NCI-H82 treated with DMSO at 0.1 percent for 48 hours (cell line): ENCODE measurements around the gene ISCU.

Source experiments
- DNase-seq: peaks from one replicate; lab custom pipeline; 2025; ENCODE audit not compliant: unreplicated experiment; lab: John Stamatoyannopoulos, UW

ISCU gene

DNA sequence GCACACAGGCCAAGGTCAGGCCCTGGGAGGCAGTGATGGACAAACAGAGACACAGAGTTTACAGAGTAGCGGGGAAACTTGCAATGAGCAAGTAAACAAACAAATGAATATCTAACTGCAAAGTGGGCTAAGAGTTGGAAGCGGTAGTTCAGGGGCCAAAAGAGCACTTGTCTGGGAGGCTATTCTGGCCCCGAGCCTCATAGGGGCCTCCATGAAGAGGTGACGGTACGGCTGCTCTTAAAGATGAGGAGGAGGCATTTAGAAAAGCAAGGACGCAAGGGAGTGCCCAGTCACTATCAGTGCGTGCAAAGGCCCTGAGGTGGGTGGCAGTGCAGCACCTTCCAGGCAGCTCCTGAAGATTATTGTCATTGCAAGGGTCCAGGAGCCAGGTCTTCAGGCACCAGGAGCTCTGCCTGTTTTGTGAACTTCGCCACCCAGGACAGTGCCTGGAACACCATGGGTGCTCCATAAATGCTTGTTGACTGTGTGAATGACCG lies 39.9 kb downstream of the ISCU start:
- no peak for DNase-seq

DNA sequence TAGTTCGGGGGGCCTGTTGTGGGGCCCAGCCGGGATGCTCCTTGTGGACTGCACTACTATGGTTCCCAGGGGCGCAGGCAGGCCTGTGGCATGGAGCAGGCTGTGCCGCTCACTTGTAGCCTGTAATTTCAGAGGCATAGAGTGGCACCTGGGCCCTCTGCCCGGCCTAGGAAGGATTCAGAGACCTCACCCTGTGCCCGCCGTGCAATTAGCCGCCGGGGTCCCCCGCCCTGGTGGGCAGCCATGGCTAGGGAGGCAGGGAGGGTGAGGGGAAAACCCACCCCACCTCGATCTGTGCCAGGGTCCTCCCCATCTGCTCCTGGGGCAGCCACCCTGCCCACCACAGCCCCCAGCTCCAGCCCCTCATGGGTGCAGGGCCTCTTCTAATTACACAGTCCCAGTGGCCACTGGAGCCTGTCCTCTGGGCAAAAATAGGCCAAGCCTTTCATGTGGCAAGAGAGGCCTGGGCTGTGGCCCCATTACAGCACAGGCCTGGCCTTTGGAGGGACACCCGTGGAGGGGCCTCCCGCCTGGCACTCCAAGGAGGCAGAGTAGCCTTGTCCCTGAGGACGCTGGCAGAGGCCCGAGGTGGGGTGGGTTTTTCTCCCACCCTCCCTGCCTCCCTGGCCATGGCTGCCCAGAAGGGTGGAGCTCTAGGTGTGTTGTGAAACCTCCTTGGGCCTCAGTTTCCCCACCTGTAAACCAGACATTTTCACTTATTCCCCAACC lies 40.7 kb downstream of the ISCU start:
- no peak for DNase-seq

DNA sequence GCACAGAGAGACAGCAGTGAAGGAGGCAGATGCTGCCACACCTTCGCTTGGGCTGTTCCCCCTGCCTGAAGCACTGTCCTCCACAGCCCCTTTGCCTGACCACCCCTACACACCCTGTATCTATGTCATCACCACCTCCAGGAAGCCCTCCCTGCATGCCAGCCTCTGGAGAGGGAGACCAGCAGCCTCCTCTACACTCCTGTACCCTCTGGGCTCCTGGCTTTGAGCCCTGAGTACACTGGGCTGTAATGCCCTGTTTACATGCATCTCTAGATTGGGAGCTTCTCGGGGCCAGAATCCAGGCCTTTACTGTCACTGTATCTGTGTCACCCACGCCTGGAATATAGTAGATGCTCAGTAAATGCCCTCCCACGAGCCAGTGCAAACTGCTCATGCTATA lies 41.3 kb downstream of the ISCU start:
- no peak for DNase-seq

GRCh38 chr12:108604208-108604941 lies 42.0 kb downstream of the ISCU start:
- DNase-seq, result no peak

- DNase-seq, result no peak
Observed at GRCh38 chr12:108605000-108605689, 42.7 kb downstream of the ISCU start.

- DNase-seq, result no peak
Observed at GRCh38 chr12:108605690-108606406, 43.5 kb downstream of the ISCU start.

- no peak for DNase-seq
Observed at GRCh38 chr12:108606492-108606891, 44.1 kb downstream of the ISCU start.

GRCh38 chr12:108607981-108608600 lies 45.7 kb downstream of the ISCU start:
- no peak for DNase-seq

DNA sequence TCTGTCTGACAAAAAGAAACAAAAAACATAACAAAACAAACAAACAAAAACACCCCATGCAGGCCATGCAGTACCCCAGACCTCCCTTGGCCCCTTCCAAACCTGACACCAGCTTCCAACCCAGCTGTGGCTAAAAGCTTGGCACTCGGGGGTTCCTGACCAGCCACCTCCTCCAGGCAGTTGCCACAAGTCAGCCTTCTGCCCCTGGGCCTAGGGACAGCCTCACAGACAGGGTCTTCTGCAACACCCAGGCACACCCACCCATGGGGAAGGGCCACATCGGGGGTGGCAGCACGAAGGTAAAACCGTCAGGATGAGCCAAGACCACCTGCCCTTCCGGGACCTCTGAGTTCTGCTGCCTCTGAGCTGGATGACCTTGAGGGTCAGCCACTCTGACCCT lies 46.2 kb downstream of the ISCU start:
- DNase-seq, result no peak

- no peak for DNase-seq
Observed at GRCh38 chr12:108609537-108610335, 47.3 kb downstream of the ISCU start.

- no peak for DNase-seq
Observed at GRCh38 chr12:108610336-108610815, 48.0 kb downstream of the ISCU start.

DNA sequence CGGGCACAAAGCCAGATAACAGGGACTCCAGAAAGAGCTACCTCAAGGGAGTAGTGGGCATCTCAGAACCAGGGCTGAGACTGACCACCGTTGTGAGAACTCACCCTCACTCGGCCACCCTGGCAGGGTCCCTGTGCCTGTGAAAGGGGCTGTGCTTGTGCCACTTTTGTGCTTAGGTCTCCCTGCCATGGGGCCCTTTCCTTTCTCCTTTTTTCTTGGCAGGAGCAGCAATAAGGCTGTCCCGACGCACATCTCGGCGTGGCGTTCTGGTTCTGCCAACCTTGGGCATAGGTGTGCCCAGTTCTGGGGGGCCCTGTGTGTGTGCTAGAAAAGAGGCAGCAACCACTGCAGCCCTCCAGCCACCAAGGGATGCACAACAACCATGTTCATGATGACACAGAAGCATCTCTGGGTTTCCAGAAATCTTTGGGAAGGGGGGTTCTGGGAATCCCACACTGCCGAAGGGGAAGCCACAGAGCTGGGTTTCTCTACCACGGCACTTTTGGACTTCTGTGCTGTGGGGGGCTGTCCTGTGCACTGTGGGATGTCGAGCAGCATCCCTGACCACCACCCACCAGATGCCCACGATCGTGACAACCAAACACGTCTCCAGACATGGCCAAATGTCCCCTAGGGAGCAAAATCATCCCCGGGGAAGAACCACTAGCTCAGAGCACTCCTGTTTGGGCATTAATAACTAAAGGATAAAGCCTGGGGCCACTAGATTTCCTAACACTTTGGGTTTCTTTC lies 48.6 kb downstream of the ISCU start:
- DNase-seq, result no peak

GRCh38 chr12:108611884-108612415 lies 49.6 kb downstream of the ISCU start:
- DNase-seq, result no peak

GRCh38 chr12:108612788-108613282 lies 50.4 kb downstream of the ISCU start:
- DNase-seq, result no peak

- DNase-seq, result no peak
Observed at GRCh38 chr12:108613548-108613947, 51.2 kb downstream of the ISCU start.

DNA sequence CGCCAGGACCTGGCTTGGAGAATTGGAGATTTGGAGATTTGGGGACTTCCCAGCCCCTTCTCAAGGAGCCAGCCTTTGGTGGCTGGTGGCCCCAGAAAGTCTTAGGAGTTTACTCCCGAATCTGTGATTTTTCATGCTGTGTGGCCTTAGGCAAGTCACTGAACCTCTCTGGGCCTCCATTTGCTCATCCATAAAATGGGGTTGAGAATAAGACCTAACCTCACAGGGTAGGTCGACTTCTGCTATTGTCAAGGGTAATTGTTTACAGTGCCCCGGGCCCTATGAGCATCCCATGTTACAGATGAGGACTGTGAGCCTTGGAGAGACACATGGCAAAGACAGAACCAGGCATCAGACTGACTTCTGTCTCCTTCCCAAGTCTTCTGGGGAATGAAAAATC lies 51.6 kb downstream of the ISCU start:
- no peak for DNase-seq

- no peak for DNase-seq
Observed at GRCh38 chr12:108614639-108615038, 52.2 kb downstream of the ISCU start.

- no peak for DNase-seq
Observed at GRCh38 chr12:108615918-108616317, 53.5 kb downstream of the ISCU start.

DNA sequence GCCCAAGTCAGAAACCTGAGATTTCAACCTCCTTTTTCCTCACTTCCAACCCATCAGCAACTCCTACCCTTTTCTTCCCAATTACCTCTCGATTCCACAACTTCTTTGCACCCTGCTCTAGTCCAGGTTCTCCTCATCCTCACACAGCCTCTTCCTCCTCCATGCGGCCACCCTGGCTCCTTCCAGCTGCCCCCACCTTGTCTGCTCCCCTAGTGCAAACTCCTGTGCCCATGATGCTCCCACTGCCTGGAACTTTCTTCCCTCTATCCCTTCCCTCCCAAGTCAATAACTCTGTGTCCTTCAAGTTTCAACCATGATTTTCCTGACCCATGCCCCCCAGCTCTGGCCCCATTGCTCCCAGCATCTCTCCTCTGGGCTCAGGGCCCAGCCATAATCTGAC lies 54.0 kb downstream of the ISCU start:
- no peak for DNase-seq
